H7 (cell line): Measurements from ENCODE around the gene SMG6. TPM values are rescaled to one million over a fixed set of nuclear protein-coding genes. Genes with fewer than 3 reads are reported as not detected.

Experiments used
- DNase-seq: peaks from one replicate; pipeline ENCODE4 v3.0.0; 2012
- H3K27me3 ChIP-seq: 2 replicates; pipeline ENCODE4 v1.6.0; 2011; ENCODE audit warnings: mild to moderate bottlenecking, low read length; ENCODE audit not compliant: control insufficient read depth, insufficient read depth
- H3K36me3 ChIP-seq: replicated peaks from 2 replicates; pipeline ENCODE4 v1.5.1; 2011; ENCODE audit warnings: low read length; ENCODE audit not compliant: control insufficient read depth, insufficient read depth
- H3K4me3 ChIP-seq: 2 replicates; pipeline ENCODE4 v1.5.1; 2011; ENCODE audit warnings: low read depth, mild to moderate bottlenecking, control low read depth, low read length, moderate library complexity; ENCODE audit not compliant: insufficient read depth
- total RNA-seq: library from RNA; depleted of rRNA; stranded (reverse); fragments of >200 nt; shearing (Covaris generic); gene quantifications from 2 replicates; pipeline ENCODE4 v1.2.3, GENCODE V29; 2014

The SMG6 gene
- total RNA-seq, 1 experiment from 2014 or later, result 18.2 TPM

DNA sequence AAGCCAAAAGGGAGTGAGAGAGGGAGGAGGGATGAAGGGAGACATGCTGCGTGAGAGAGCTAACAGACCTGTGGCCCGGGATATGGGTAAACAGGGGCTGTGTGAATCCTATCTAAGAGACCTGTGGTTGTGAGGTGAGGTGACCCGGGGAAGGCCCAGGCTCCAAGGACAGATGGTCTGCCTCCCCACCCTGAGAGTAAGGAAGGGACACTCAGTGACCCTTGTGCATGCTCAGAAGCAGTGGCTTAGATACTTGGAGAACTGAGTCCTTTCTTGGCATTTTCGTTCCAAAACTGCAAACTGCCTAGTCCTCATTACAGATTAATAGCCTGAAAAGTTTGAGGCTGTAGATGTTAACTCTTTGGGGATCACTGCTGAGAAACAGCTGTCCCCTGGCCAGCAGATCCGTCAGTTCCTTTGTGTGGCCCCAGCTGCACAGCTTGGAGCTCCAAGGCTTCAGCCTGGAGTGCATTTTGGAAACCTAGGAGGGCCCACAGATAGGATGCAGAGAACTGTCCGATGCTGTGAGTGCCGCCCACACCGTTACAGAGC, 121.6 kb downstream of the SMG6 start:
- Histone ChIP-seq H3K36me3 (no peaks in the 10 kb centered on the region; the same call in none of the 2 replicates), H3K27me3 (no peaks in the 10 kb centered on the region)
- no peak for DNase-seq

DNA sequence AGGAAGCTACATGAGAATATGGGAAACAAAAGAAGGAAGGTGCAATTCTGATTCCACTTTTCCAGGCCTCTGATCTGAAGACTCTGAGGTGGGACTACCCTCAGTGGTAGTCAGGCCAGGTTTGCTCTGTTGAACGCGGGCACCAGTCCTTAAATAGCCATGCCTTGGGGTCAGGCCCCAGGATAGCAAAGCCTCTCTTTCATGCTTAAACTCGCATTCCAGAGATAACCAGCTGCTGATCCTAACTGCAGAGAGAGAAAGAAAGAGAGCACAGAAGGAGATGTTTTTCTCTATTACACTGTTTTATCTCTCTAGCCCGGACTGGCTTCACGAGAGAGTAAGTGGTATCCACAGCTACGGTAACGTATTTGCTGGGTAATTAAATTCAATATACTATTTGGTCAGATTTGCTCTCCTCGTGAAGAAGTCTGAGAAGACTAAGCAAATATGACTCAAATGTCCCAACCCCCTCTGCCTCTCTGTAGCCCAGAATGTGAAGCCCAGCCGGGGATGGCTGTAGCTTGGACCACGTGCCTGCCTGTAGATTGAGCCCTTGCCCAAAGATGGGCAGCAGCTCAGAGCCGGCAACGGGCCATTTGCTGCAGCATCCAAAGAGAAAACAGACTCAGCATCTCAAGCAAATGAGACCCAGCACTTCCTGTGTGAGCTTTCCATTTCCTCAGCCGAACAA, 122.2 kb downstream of the SMG6 start:
- Histone ChIP-seq H3K4me3 (no peak overlapping the region), H3K27me3 (no peaks in the 10 kb centered on the region), H3K36me3 (no peaks in the 10 kb centered on the region; the same call in none of the 2 replicates)
- no peak for DNase-seq

More for the DNA sequence above, 121.6 kb downstream of the SMG6 start:
- H3K4me3 ChIP-seq, result no peak overlapping the region

DNA sequence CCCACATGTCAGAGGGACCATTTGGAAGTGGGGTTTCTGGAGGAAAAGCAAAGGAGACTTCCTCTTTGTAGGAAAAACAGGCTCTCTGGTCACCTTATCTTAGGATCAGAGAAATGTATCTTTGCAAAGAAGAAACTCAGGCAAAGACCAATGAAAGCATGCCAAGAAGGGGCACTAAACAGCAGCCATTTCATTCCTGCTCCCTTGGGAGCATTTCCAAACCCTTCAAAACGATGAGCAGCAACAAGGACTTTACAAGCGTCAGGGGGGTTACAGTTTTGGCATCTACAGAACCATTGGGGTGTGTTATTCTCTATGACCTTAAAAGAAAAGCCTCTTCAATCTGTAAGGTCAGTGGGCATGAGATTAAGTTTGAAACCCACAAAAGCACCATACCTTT, 122.8 kb downstream of the SMG6 start:
- Histone ChIP-seq H3K36me3 (no peaks in the 10 kb centered on the region; the same call in none of the 2 replicates), H3K27me3 (no peaks in the 10 kb centered on the region), H3K4me3 (no peak overlapping the region)
- DNase-seq, result no peak

DNA sequence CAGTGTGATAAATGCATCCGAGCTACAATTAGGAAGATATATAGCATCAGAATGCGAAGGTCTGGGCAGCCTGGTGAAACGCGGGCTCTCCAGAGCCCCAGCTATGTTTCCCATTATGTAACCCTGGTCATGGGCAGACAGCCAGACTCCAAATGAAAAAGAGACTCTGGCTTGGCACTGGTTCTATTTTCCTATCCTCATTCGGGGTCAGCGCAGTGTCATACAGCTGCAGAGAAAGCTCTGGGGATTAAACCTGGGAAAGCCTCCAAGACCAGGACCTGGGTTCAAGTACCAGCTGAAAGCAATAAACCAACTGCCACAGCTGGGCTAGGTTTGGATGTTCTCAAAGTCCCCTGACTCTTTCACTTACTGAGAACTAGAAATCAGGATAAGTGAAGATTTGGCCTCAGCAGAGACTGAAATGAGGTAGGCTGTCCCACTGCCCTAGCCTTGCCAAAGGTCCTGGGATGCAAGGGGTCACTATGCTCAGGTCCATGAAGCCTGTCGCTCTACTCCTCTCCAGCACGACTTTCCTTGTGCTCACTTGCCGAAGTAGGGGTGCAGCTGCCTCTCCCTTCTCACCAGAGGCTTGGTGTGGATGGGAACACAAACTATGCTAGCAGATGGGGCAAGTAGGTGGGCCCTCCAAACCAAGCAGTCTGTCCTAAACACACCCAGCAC, 123.8 kb downstream of the SMG6 start:
- no peaks in the 10 kb centered on the region; the same call in none of the 2 replicates for H3K36me3 ChIP-seq
- H3K27me3 ChIP-seq, result no peaks in the 10 kb centered on the region
- no peak for DNase-seq
- no peak overlapping the region for H3K4me3 ChIP-seq

DNA sequence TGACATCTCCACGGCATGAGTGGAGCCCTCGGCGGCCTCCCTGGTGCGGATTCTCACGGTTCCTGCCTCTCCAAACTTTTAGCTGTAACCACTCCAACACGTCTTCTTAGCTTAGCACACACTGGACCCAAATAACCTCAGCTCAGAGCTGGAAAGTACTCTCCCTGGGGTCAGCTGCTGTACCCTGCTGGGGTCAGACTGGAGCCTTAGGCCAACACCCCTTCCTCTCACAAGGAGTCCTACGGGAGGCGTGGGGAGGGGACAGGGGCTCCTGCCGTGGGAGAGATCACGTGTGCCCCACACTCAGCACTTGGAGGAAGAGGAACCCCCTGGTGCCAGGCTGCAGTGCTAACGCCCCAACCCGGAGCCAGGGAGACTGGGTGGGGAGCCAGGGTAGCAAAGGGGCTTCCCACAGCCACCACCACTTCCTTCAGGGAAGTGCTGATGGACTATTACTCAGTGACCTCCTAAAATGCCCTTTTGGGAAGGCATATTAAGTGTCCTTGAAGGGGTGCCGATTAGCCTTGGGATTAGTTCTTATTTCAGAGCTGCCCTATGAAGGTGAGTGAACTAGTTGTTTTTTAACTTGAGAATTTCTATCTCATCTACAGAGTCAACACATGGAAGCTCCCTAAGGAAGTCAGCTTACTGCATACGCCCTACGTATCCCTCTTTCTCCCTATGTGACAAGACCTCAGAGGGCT, 124.6 kb downstream of the SMG6 start:
- H3K36me3 ChIP-seq, result no peaks in the 10 kb centered on the region; the same call in none of the 2 replicates
- H3K4me3 ChIP-seq, result no peak overlapping the region
- no peak for DNase-seq
- H3K27me3 ChIP-seq, result no peaks in the 10 kb centered on the region

DNA sequence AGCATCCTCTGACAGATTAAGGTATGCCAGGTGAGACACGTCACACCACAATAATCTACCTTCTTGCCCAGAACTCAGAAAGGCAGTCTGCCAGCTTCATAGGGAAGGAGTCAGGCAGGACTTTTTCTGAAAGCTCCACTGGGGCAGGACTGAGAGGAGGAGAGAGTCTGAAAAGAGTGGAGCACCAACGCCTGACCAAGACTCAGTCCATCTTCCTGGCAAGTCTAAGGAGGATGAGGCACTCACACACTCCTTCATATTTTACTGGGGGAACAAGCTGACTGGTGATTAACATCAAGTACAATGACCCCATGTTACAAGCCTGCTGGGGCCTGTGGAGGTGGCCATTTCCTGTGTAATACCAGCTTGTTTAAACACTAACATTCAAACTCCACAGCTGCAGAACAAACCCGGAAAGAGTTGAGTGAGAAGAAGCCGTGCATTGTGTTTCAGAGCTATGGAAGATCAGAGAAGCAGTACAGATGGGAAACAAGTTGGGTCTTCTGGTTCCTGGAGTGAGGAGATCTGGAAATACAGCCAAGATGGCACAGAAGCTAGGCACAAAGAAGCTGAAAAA, 126.3 kb downstream of the SMG6 start:
- H3K4me3 ChIP-seq, result no peak overlapping the region
- no peaks in the 10 kb centered on the region for H3K27me3 ChIP-seq
- DNase-seq, result no peak
- H3K36me3 ChIP-seq, result no peaks in the 10 kb centered on the region; the same call in 1 of the 2 replicates

DNA sequence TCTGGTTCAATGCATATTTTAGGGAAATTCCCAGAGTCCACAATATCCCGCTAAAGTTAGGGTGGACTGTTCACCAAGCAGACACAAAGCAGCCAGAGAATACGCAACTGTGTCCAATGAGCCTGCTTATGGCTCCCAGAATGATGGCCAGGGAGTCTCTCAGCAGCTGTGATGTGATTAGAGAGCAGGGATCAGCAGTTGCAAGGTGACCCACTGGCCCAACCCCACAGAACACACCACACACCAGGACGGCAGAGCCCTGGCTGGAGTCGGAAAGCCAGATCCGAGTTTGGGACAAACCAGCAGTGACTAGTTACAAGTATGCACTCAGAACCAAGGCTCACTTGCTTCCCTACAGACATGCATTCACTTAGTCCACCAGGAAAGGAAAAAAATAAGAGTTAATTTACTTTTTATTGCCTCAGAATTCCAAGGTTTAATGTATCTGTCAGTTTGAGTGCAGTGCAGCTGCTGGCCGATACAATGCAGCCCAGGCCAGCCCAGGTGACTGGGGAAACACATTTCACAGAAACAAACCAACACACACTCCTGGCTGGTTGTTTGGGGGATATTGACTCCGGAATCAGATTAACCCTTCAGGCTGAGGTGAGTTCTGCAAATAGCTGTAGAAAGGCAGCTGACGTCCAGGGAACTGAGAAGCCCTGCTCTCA, 127.0 kb downstream of the SMG6 start:
- Histone ChIP-seq H3K27me3 (no peaks in the 10 kb centered on the region), H3K4me3 (no peak overlapping the region), H3K36me3 (no peaks in the 10 kb centered on the region; the same call in 1 of the 2 replicates)
- DNase-seq, result no peak

DNA sequence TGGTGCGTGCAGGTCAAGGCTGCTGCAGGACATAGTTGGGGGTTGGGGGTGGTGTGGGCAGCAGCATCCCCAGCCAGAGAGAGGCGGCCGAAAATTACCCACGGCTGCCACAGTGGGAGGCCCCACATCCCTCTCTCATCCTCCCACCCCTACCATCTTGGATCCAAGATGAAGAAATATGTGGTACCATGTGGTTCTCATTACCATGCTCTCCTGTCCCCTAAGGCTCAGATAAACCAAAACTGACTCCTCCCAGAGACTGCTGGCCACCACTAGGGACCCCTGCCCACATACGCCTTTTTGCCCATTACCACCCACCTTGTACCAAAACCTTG, 128.3 kb downstream of the SMG6 start:
- H3K36me3 ChIP-seq, result no peaks in the 10 kb centered on the region; the same call in 1 of the 2 replicates
- no peak overlapping the region for H3K4me3 ChIP-seq
- DNase-seq, result no peak
- H3K27me3 ChIP-seq, result no peaks in the 10 kb centered on the region

DNA sequence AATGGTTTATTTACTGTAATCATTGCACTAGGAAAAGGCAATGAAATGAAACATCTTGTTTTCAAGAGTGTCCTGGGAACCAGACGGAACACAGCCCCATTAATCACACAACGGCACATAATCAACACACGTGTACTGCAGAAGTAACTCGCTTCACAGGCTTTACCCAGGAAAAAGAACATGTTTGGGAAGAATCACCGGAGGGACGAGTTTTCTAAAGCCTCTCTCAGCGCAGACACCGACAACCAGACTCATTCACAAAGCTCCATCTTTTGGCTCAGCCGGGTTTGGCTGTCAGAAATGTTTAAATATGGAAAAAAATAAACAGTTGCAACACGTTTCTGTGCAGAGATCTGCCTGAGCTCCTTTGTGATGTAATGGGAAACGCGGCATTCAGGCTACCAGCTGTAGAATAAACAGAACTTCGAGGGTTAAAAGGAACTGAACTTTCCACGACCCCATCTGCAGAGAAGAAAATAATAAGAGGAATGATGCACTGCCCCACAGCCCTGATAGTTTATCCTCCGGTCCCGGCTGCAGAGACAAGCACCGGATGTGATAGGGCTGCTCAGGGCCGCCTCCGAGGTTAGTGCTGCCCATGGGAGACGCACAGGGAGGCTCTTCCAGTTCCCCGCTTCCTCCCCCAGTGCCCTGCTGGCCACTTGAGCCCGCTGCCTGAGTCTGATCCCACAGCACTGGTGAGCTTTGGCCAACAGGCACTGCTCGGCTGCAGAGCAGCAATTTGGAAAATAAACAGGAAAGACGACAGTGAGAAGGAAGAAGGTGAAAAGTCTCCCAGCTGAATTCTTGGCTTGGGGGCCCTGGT, 128.9 kb downstream of the SMG6 start:
- no peak overlapping the region for H3K4me3 ChIP-seq
- no peaks in the 10 kb centered on the region for H3K27me3 ChIP-seq
- no peaks in the 10 kb centered on the region; the same call in 1 of the 2 replicates for H3K36me3 ChIP-seq
- DNase-seq, result no peak

DNA sequence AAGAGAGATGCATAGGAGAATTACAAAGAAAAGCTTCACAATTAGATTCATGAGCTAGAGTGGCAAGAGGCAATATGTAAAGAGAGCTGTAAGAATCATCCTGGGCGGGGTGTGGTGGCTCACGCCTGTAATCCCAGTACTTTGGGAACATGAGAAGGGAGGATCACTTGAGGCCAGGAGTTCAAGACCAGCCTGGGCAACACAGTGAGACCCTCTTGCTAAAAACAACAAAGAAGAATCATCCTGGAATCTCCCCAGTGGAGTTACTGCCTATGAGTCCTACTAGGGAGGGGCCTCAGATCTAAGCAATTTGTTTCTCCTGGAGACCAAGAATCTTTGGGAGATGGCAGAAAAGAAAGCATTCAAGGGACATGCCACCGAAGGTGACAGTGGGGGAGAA, 129.6 kb downstream of the SMG6 start:
- Histone ChIP-seq H3K36me3 (peaks cover 2% of the 10 kb centered on the region), H3K4me3 (no peak overlapping the region), H3K27me3 (no peaks in the 10 kb centered on the region)
- DNase-seq, result no peak

DNA sequence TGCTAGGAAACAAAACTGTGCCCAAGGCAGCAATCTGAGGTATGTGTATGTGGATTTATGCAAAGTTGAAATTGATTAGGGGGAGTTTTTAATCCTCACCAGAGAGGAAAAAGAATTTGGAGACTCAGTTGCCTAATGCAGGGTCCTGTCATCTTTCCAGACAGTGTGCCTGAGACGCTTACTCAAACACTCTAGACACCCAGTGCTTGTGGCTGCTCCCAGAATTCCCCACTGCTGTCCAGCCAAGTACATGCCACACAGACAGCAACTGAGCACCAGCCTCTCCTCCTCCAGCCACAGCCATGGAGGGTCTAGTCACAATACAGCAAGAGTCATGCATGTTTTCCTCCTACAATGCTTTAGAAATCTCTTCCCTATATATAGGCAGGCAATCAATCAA, 130.6 kb downstream of the SMG6 start:
- Histone ChIP-seq H3K36me3 (peaks cover 2% of the 10 kb centered on the region), H3K4me3 (no peak overlapping the region)
- DNase-seq, result no peak

DNA sequence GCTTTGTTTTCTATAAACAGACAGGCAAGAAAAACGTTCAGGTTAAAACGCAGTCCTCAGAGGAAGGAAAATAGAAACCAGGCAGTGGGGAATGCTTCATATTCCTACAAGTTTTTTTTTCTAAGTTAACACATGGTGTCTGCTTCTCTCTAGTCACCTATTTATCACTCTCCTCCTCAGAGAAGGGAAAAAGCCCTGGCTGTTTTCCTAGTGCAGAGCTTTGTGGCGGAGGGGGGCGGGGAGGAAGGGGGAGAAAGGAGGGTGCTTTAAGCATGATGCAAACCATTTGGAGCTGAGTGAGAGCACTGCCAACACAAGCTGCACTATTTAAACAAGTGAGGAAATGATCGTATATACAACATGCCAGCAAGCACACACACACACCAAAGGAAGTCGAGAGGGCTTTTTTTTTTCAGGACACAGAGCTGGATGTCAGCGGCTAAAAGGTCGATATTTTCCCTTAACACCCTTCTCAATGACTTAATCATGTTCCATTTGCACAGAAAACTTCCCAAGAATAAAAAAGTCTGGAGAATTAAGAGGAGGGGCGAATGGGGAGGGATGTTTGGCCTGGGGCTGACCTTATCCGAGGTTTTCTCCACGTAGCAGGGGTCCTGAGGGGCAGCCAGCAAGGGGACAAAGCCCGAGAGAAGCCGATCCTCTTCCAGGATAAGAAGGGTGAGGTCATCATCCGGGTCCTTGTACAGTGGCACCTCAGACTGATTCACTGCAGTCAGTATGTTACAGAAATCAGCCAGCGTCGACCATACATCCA, 131.3 kb downstream of the SMG6 start:
- Histone ChIP-seq H3K4me3 (no peak overlapping the region), H3K36me3 (peaks cover 2% of the 10 kb centered on the region), H3K27me3 (no peaks in the 10 kb centered on the region)
- no peak for DNase-seq

More for the DNA sequence above, 130.6 kb downstream of the SMG6 start:
- H3K27me3 ChIP-seq, result no peaks in the 10 kb centered on the region

DNA sequence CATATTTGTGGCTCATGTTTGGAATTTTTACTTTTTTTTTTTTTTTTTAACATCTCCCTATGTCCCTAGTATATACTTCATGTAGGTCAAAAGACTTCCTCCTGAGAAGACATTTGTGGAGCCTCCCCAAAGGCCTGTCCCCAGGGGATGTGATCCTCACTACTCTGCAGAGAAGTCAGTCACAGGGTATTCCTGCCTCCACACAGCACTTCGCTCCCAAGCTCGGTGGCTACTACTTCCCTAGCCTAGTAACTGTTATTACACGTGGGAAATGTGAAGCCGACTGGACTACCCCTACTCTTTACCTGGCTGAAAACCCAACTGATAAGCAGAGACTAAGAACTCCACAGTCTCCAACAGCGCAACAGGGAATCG, 131.9 kb downstream of the SMG6 start:
- Histone ChIP-seq H3K27me3 (no peaks in the 10 kb centered on the region), H3K4me3 (no peak overlapping the region), H3K36me3 (peaks cover 2% of the 10 kb centered on the region)
- DNase-seq, result no peak
